HG02571 (cell line): ENCODE data around the gene NRDE2.
"Not testable (repeated sequence)": the region's sequence is repeated elsewhere in the genome, so short reads cannot be mapped to it uniquely, and the experiment has no call there.

ENCODE experiments used
- ATAC-seq: cut with Tn5 transposase; IDR thresholded peaks from one replicate; pipeline ENCODE4 v1.9.1; 2021; ENCODE audit warnings: mild to moderate bottlenecking, moderate library complexity; ENCODE audit not compliant: unreplicated experiment

The NRDE2 gene

DNA sequence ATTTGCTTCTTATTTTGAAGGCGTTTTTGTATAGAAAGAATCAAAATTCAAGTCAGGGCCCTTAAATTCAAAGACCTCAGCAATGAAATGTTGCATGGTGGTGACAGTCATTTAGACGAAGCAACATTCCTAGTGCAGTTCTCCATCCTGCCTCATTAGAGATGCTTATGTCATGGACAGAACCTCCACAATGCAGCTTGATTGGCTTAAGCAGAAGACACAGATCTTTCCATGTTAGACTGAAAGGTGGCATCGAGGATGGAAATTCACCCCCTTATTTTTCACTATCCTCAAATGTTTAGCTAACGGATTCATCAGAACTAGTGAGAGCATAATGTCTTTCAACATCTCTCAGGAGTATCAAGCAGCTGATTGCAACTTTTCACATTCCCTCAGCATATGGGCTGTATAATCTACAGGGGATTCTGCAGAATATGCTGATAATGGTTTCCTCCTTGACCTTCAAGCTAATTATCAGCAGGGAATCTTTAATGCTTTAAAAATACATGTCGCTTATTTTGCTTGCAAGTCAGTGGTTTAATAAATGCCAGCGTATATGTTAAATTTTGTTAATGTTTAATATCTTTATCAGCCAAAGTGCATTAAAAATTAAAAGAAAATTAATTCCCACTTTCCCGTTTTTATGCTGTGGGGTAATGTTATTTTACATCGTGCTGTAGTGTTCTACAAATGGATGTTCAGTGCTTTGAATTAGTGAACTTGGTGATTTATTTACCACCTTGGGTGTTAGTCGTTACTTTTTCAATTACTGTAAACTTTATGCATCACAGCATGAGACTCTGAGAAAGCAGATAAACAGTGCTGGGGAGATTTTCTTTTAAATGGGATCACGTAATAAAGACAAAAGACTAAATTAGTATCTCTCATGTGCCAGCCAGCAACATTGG, 12.8 kb upstream of the NRDE2 start:
- no peak for ATAC-seq

DNA sequence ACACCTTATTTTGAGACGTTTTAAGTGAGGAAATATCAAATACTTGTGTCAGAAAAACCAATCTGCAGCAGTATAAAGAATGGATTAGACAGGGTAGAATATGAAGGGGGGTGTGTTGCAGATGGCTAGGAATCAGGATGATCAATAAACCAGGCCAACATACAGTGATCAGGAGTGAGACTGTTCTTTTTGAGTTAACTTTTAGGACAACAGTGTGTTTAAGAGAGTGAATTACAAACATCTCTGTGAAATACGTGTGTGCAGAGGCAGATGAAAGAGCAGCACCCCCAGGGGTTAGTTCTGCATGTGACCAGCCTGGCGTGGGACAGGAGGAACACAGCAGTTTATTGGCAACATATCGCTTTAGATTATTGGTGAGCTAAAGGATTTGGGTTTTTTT, 10.6 kb upstream of the NRDE2 start:
- no peak for ATAC-seq

DNA sequence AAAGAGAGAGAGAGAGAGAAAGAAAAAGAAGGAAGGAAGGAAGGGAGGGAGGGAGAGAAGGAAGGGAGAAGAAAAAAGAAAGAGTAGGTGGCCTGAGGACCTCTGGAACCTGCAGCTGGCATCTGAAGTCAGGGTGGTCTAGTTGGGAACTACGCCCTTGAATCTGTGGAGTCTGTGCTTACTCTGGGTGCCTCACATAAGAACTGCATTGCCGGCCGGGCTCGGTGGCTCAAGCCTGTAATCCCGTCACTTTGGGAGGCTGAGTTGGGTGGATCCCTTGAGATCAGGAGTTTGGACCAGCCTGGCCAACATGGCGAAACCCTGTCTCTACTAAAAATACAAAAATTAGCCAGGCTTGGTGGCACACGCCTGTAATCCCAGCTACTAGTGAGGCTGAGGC, 10.0 kb upstream of the NRDE2 start:
- no peak for ATAC-seq

DNA sequence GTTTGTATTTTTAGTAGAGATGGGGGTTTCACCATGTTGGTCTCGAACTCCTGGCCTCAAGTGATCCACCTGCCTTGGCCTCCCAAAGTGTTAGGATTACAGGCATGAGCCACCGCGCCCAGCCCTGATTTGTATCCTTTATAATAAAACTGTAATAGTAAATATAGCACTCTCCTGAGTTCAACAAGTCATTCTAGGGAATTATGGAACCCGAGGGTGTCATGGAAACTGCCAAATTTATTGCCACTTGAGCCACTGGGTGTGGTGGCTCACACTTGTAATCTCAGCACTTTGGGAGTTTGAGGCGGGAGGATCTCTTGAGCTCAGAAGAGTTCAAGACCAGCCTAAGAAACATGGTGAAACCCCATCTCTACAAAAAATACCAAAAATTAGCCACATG, 9.5 kb upstream of the NRDE2 start:
- not testable (repeated sequence) for ATAC-seq

DNA sequence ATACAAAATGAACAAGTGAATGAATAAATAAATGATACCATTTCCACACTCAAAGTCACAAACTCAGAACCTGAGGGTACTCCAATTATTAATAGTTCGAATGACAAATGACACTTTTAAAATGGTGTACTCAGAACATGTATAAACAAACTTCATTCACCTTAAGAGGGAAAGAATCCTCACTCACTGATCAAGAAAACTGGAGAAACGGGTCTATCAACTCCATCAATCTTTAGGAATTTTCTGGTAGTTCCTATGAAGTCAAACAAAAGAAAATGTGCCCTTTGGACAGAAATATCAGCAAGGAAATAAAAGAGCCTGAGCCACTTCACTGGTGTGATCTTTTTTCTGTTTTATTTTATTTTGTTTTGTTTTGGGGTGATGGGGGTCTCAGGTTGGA, 5.2 kb upstream of the NRDE2 start:
- ATAC-seq = no peak

DNA sequence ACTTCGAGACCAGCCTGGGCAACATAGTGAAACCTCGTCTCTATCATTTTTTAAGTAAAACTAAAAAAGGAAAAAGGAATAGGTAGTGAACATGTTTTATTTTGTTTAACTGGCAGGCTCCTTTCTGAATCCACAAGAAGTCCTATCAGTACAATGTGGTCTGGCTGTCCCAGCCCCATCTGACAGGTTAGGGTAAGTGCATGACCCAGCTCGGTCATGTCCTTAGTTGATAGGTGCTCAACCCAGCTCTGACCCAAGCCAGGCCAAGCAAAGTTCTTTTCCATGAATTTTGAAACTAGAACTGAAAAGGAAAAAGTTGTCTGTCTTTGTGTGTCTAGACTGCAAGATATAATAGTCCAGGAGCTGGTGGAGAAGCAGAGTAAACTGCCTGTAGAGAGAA, 4.7 kb upstream of the NRDE2 start:
- ATAC-seq = no peak

DNA sequence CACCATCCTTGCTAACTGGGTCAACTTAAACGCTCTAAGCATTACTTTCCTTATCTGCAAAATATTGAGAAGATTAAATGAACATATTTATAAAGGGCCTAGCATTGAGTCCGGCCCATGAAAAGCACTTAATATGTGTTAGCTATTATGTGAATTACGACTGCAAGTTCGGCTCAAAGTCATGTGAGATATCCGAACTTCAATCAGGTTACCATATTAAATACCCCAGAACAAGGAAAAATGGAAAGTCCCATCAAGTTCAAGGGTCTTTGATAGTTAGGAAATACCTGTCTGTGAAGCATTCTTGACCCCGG, 487 bp upstream of the NRDE2 start:
- no peak for ATAC-seq

DNA sequence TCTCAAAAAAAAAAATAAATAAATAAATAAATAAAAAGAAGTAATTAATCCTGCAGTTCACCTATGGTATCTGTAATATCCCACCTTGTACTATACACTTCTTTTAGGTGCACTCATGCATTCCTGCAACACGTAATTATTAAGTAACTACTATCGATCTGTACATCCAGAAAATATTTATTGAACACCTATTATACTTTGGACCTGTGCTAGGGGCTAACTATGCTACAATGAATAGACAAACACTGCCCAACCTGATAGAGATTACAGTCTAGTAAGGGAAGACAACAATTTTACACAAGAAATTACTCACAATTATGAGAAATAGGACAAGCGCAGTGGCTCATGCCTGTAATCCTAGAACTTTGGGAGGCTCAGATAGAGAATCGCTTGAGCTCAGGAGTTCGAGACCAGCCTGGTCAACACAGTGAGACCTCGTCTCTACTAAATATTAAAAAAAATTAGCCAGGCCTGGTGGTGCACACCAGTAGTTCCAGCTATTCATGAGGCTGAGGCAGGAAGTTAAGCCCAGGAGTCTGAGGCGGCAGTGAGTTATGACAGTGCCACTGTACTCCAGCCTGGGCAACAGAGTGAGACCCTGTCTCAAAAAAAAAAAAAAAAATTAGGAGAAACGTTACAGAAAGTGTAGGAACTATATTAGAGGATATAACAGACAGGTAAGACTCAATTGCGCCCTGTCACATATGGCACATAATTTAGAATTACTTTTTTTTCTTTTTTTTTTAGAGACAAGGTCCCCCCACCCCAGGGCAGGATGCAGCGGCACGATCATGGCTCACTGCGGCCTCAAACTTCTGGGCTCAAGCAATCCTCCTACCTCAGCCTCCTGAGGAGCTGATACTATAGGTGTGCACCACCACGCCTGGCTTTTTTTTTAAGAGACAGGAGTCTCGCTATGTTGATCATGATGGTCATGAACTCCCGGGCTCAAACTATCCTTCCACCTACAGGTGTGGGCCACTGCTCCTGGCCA, 1.2 kb downstream of the NRDE2 start:
- no peak for ATAC-seq

DNA sequence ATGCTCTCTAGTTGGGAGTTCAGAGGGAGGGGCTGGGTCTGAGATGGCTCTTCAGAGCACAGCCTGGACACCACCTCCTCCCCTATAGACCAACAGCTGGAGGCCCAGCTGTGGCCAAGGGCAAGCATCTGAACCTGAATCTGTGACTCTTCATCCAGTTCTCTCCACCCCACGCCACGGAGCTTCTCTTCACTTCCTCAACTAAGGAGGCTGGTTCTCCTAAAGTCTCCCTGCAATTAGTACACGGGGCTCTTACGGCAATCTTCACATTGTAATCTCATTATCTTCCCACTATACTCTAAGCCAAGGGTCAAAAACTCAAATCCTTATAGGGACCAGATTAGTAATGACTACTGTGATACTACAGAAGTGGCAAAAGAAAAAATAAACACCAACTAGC, 9.8 kb downstream of the NRDE2 start:
- ATAC-seq = no peak

DNA sequence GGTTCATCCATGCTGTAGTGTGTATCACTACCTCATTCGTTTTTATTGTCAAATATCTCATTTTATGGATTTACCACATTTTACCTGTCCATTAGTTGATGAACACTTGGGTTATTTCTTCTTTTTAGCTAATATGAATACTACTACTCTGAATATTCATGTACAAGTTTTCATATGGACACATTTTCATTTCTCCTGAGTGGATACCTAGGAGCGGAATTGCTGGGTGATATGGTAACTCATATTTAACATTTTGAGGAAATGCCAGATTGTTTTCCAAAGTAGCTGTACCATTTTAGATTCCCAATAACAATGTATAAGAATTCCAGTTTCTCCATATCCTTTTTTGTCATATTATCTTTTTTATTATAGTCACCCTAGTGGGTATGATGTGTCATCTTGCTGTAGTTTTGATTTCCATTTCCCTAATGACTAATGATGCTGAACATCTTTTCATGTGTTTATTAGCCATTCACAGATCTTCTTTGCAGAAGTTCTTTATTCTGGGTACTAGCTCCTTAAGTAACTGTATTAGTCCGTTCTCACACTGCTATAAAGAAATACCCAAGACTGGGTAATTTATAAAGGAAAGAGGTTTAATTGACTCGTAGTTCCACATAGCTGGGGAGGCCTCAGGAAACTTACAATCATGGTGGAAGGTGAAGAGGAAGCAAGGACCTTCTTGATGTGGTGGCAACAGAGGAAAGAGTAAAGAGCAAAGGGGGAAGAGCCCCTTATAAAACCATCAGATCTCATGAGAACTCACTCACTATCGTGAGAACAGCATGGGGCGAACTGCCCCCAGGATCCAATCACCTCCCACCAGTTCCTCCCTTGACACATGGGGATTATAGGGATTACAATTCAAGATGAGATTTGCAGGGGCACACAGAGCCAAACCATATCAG, 11.9 kb downstream of the NRDE2 start:
- ATAC-seq = no peak

DNA sequence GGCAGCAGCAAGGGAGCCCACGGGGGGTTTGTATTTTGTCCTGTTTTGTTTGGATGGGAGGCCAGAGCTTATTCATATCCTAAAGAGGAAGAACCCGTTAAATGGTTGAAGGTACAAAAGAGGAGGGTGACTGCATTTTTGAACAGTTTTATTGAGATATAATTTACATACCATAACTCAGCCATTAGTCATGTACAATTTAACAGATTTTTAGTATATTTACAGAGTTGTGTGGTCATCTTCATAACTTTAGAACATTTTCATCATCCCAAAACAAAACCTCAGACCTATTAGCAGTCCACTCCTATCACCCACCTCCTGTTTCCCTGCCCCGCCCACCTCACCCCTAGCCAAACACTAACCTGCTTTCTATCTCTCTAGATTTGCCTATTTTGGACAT, 12.6 kb downstream of the NRDE2 start:
- no peak for ATAC-seq

DNA sequence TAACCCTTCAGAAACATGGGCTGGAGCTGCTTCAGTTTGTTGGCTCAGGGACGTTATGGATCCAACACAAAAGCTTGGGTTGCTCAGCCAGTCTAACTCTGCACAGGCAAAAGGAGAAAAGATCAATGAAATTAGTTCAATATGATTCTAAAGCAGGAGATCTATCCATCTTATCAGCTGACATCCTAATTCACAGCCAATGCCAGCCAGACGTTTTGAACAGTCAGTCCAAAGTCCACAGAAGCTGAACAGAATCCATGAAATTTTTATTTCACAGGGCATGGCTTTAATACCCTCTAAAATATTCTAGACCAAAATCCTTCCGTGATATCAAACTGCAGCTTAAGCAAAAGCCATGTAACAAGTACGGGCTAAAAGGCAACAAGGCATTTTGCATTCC, 13.7 kb downstream of the NRDE2 start:
- no peak for ATAC-seq

DNA sequence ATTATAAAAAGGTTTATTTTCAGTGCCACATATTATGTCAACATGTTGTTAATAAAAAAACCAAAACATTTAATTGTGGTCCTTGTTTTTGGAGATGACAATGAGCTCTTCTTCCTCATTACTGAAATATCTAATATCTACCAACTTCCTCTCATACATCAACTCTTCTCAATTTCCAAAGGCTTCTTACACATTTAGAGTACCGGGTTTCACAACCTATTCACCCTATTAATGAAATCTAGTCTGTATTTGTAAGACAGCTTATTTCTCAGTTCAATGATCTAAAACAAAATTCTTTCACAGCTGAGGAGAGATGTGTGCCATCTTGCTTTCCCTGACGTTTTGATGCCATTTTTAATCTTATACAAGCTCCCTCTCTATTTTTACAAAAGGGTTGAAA, 14.5 kb downstream of the NRDE2 start:
- ATAC-seq = no peak

DNA sequence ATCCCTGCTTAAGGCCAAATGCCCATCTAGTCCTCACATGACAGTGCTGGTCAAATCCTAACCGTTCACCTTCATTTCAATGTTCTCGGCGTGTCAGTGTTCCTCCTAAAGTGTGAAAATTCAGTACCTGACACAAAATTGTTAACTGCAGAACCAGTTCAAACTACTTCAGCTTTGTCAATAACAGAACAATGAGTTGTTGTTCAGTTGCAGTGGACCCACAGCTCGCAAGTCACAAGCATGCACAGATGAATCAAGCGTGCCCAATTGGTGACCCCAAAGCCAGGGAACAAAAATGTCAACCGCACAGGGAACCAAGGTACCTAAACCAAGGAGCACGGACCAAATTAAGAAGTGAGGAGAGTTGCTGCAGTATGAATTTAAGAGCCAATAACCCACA, 23.2 kb downstream of the NRDE2 start:
- no peak for ATAC-seq

DNA sequence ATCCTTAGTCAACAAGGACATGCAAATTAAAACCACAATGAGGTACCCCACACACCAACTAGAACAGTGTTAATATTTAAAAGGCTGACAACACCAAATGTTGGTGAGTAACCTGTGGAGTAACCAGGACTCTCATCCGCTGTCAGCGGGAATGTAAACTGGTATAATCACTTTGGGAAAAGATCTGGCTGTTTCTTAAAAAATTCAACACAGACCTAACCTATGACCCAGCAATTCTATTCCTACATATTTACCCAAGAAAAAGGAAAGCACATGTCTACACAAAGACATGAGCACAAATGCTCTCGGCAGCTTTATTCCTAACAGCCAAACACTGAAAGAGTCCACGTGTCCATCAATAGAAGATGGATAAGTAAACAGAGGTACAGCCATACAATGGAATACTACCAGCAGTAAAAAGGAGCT, 26.6 kb downstream of the NRDE2 start:
- ATAC-seq = no peak

DNA sequence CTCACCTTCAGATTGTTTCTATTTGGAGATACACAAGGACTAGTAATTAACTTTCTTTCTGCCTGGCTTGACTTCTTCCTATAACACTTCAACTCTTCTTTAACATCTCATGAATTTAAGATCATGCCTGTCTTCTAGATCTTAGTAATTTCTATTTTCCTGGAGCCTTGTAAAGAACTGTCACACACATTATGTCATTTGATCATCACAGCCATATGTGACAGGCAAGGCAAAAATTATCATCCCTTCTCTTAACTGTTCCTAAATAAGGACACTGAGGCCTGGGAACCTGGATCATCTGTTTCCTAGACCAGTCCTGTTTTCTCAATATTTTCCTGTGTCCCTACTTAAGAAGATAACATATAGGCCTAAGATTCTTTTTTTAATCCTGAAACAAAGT, 27.2 kb downstream of the NRDE2 start:
- ATAC-seq = no peak

DNA sequence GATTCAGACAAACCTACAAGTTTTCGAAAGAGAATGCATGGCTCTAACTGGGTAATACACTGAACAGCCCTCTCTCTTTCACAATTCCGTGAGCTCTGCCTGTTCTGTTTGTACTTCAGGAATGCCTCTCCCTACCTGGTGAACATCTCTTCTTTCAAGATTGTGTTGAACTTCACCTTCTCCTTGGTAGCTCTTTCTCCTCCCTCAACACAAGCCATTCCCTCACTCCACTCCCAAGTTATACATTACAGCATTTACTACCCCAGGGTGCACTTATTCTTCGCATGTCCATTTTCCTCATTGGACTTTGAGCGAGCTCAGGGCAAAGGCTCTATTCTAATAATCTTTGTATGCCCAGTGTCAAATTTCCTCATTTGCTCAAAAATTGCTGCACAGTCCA, 28.3 kb downstream of the NRDE2 start:
- no peak for ATAC-seq

DNA sequence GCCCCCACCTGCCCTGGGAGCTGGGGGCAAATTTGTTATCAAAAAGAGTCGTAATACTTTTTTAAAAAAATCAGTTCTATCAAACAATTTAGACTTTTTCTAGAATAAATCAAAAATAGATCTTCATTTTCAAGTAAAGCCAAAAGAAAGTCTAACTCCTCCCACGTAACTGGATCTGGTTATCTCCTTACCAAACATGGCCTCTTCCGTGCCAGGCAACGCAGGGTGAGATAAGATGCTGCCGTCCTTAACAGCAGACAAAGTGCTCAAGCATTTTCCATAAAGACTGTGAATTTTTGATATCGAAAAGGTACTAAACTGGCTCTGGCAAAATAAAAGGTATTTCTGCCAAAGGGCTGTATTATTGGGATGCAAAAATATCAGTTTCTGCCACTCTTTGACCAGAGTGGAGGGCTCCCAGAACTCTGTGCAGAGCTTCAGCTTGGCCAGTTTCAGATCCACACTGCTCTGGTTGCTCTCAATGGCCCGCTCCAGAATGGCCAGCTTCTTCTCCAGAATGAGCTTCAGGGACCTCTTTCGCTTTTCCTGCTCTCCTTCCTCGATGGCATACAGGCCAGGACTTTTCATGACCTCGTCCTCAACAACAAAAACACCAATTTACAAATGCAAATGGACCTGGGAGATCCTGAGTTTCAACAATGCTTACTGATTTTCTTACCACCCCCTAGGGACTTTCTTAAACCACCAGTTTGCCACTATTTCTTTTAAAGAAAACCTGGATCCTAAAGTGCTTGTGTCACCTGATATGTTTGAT, 29.0 kb downstream of the NRDE2 start:
- ATAC-seq = no peak

DNA sequence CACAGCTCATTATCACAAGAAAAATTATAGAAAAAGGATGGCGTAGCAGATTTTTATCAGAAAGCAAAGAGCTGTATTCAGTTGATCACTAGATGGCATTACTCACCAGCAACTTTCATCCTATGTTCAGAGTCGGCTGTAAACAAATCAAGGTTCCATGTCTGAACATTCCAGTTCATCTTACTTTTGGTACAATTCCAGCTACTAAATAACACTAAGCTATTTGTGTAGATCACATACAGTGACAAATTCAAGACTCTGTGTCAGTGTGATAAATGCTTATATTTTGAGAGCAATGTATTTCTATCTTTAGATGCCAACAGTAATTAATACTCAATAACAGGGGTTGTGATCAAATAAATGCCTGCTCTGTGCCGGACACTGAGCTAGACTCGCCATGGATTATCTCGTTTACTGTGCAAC, 30.1 kb downstream of the NRDE2 start:
- ATAC-seq = no peak

DNA sequence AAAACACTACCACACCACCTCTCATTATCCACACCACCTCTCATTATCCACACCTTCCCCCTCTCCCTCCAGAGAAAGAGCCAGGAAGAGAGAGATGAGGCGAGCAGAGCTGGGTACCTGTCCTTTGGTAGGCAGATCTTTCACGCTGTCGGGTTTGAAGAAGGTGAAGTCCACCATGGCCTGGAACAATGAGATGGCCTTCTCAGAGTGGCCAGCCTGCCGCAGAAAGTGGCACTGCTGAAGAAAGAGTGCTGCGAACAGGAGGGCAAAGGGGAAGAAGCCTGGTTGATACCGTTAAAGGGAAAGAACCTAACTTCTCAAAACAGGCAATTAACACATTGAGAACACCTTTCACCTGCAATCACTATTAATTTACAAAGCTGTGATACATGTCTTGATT, 30.6 kb downstream of the NRDE2 start:
- no peak for ATAC-seq
